IgD-negative memory B cell (primary cell): ENCODE results near the gene IGFBP4. TPM values are rescaled to one million over a fixed set of nuclear protein-coding genes. Genes with fewer than 3 reads are reported as not detected.

Experiments used
- H3K27ac Mint-ChIP-seq, 3 donors: one replicate each; pipeline ENCODE4 v1.8.0; 2020 to 2022; ENCODE audit warnings: mild to moderate bottlenecking in 3 of 3, mixed read lengths in 3 of 3, moderate library complexity in 1 of 3
- H3K27me3 Mint-ChIP-seq: one replicate; pipeline ENCODE4 v1.8.0; 2021; ENCODE audit warnings: mixed read lengths
- H3K36me3 Mint-ChIP-seq: one replicate; pipeline ENCODE4 v1.8.0; 2020; ENCODE audit warnings: mild to moderate bottlenecking, mixed read lengths
- H3K4me1 Mint-ChIP-seq, 3 donors: one replicate each; pipeline ENCODE4 v1.8.0; 2020 to 2022; ENCODE audit warnings: mixed read lengths in 3 of 3, mild to moderate bottlenecking in 1 of 3
- H3K4me3 Mint-ChIP-seq, 4 donors: one replicate each; pipeline ENCODE4 v1.8.0; 2020 to 2022; ENCODE audit warnings: mild to moderate bottlenecking in 4 of 4, mixed read lengths in 4 of 4, moderate library complexity in 3 of 4
- H3K9me3 Mint-ChIP-seq, 3 donors: one replicate each; pipeline ENCODE4 v1.8.0; 2020 to 2021; ENCODE audit warnings: mixed read lengths in 3 of 3, mild to moderate bottlenecking in 1 of 3
- polyA plus RNA-seq: library from polyadenylated mRNA; unstranded; fragments of 300-500 nt; fragmentation: Illumina TruSeq; gene quantifications from one replicate; pipeline ENCODE4 v1.2.3, GENCODE V29; 2021

IGFBP4 gene
- polyA plus RNA-seq, 1 donor from 2014 or later = 3.0 TPM

GRCh38 chr17:40443988-40444899 is 994 bp downstream of the IGFBP4 start:
- peak overlapping the region; percentile 53 to 88 (median 88) for H3K27ac Mint-ChIP-seq
- peaks cover 6 to 15% (median 13%) of the 10 kb centered on the region in 3 donors for H3K4me1 Mint-ChIP-seq
- H3K27me3 Mint-ChIP-seq = peaks cover 6% of the 10 kb centered on the region
- H3K36me3 Mint-ChIP-seq = no peaks in the 10 kb centered on the region
- no peaks in the 10 kb centered on the region for H3K9me3 Mint-ChIP-seq
- peak overlapping the region; percentile 69 to 85 (median 77) for H3K4me3 Mint-ChIP-seq

- Mint-ChIP-seq H3K9me3 (no peaks in the 10 kb centered on the region), H3K4me1 (peaks cover 6 to 15% (median 13%) of the 10 kb centered on the region in 3 donors), H3K27me3 (peaks cover 6% of the 10 kb centered on the region), H3K4me3 (peak overlapping the region in 1 of 4 donors; percentile 71), H3K36me3 (no peaks in the 10 kb centered on the region), H3K27ac (no peak overlapping the region)
Measured at GRCh38 chr17:40445751-40446468, 2.7 kb downstream of the IGFBP4 start.

GRCh38 chr17:40447148-40447644 is 3.9 kb downstream of the IGFBP4 start:
- Mint-ChIP-seq H3K4me1 (peaks cover 6 to 13% (median 13%) of the 10 kb centered on the region in 3 donors), H3K36me3 (no peaks in the 10 kb centered on the region), H3K9me3 (no peaks in the 10 kb centered on the region), H3K27me3 (peaks cover 6% of the 10 kb centered on the region), H3K4me3 (peak overlapping the region in 1 of 4 donors; percentile 40), H3K27ac (peak overlapping the region in 1 of 3 donors; percentile 34)

- H3K27me3 Mint-ChIP-seq = peaks cover 9% of the 10 kb centered on the region
- peaks cover 6 to 13% (median 10%) of the 10 kb centered on the region in 3 donors for H3K4me1 Mint-ChIP-seq
- no peaks in the 10 kb centered on the region for H3K36me3 Mint-ChIP-seq
- H3K27ac Mint-ChIP-seq = peak overlapping the region in 1 of 3 donors; percentile 34
- peak overlapping the region in 1 of 4 donors; percentile 40 for H3K4me3 Mint-ChIP-seq
- no peaks in the 10 kb centered on the region for H3K9me3 Mint-ChIP-seq
Measured at GRCh38 chr17:40447806-40448205, 4.6 kb downstream of the IGFBP4 start.

GRCh38 chr17:40448213-40448638 is 5.0 kb downstream of the IGFBP4 start:
- no peaks in the 10 kb centered on the region for H3K9me3 Mint-ChIP-seq
- H3K36me3 Mint-ChIP-seq = no peaks in the 10 kb centered on the region
- H3K27me3 Mint-ChIP-seq = peaks cover 9% of the 10 kb centered on the region
- H3K4me1 Mint-ChIP-seq = peaks cover 6 to 13% (median 10%) of the 10 kb centered on the region in 3 donors
- no peak overlapping the region for H3K27ac Mint-ChIP-seq
- H3K4me3 Mint-ChIP-seq = peak overlapping the region in 1 of 4 donors; percentile 40

- Mint-ChIP-seq H3K4me1 (peaks cover 6 to 13% (median 10%) of the 10 kb centered on the region in 3 donors), H3K9me3 (no peaks in the 10 kb centered on the region), H3K27me3 (peaks cover 9% of the 10 kb centered on the region), H3K36me3 (no peaks in the 10 kb centered on the region), H3K27ac (no peak overlapping the region), H3K4me3 (no peak overlapping the region)
Measured at GRCh38 chr17:40448639-40449261, 5.5 kb downstream of the IGFBP4 start.

- Mint-ChIP-seq H3K9me3 (no peaks in the 10 kb centered on the region), H3K4me3 (no peak overlapping the region), H3K27ac (no peak overlapping the region), H3K4me1 (peaks cover under 1 to 4% (median 2%) of the 10 kb centered on the region in 3 donors), H3K27me3 (peaks cover 7% of the 10 kb centered on the region), H3K36me3 (peaks cover 4% of the 10 kb centered on the region)
Measured at GRCh38 chr17:40450175-40450574, 6.9 kb downstream of the IGFBP4 start.

- H3K27ac Mint-ChIP-seq = no peak overlapping the region
- no peaks in the 10 kb centered on the region for H3K4me1 Mint-ChIP-seq
- no peaks in the 10 kb centered on the region for H3K9me3 Mint-ChIP-seq
- H3K27me3 Mint-ChIP-seq = peaks cover 7% of the 10 kb centered on the region
- H3K36me3 Mint-ChIP-seq = peaks cover 4% of the 10 kb centered on the region
- H3K4me3 Mint-ChIP-seq = no peak overlapping the region
Measured at GRCh38 chr17:40451420-40451819, 8.2 kb downstream of the IGFBP4 start.

GRCh38 chr17:40452216-40452787 is 9.1 kb downstream of the IGFBP4 start:
- Mint-ChIP-seq H3K4me1 (no peaks in the 10 kb centered on the region), H3K36me3 (peaks cover 4% of the 10 kb centered on the region), H3K9me3 (no peaks in the 10 kb centered on the region), H3K27me3 (peaks cover 7% of the 10 kb centered on the region), H3K4me3 (no peak overlapping the region), H3K27ac (no peak overlapping the region)

- Mint-ChIP-seq H3K4me1 (no peaks in the 10 kb centered on the region), H3K27me3 (peaks cover 3% of the 10 kb centered on the region), H3K36me3 (peaks cover 4% of the 10 kb centered on the region), H3K27ac (peak overlapping the region in 1 of 3 donors; percentile 73), H3K4me3 (no peak overlapping the region), H3K9me3 (no peaks in the 10 kb centered on the region)
Measured at GRCh38 chr17:40452921-40453378, 9.7 kb downstream of the IGFBP4 start.

- peaks cover 4% of the 10 kb centered on the region for H3K36me3 Mint-ChIP-seq
- no peak overlapping the region for H3K27ac Mint-ChIP-seq
- no peak overlapping the region for H3K4me3 Mint-ChIP-seq
- no peaks in the 10 kb centered on the region for H3K4me1 Mint-ChIP-seq
- peaks cover 3% of the 10 kb centered on the region for H3K27me3 Mint-ChIP-seq
- H3K9me3 Mint-ChIP-seq = no peaks in the 10 kb centered on the region
Measured at GRCh38 chr17:40453881-40454612, 10.8 kb downstream of the IGFBP4 start.

GRCh38 chr17:40454613-40454995 is 11.4 kb downstream of the IGFBP4 start:
- Mint-ChIP-seq H3K4me1 (no peaks in the 10 kb centered on the region), H3K4me3 (no peak overlapping the region), H3K27ac (no peak overlapping the region), H3K9me3 (no peaks in the 10 kb centered on the region), H3K27me3 (peaks cover 3% of the 10 kb centered on the region), H3K36me3 (peaks cover 4% of the 10 kb centered on the region)

GRCh38 chr17:40456396-40456951 is 13.2 kb downstream of the IGFBP4 start:
- Mint-ChIP-seq H3K27ac (no peak overlapping the region), H3K36me3 (peaks cover 4% of the 10 kb centered on the region), H3K4me3 (no peak overlapping the region), H3K9me3 (no peaks in the 10 kb centered on the region), H3K4me1 (no peaks in the 10 kb centered on the region), H3K27me3 (peaks cover 3% of the 10 kb centered on the region)

- H3K4me1 Mint-ChIP-seq = no peaks in the 10 kb centered on the region
- H3K9me3 Mint-ChIP-seq = no peaks in the 10 kb centered on the region
- H3K27me3 Mint-ChIP-seq = peaks cover 1% of the 10 kb centered on the region
- H3K4me3 Mint-ChIP-seq = no peak overlapping the region
- H3K36me3 Mint-ChIP-seq = peaks cover 4% of the 10 kb centered on the region
- no peak overlapping the region for H3K27ac Mint-ChIP-seq
Measured at GRCh38 chr17:40457369-40457768, 14.1 kb downstream of the IGFBP4 start.
